SK-N-MC (cell line): ENCODE data around the gene CCDC107.

Source experiments
- EZH2 ChIP-seq: fragments of 200-600 bp; sonication (generic); IDR thresholded peaks from one replicate; pipeline ENCODE4 v1.6.1; 2017; ENCODE audit warnings: antibody characterized with exemption
- POLR2AphosphoS5 ChIP-seq: IDR thresholded peaks from 2 replicates; pipeline ENCODE4 v1.6.1; 2012; ENCODE audit warnings: mild to moderate bottlenecking, low read depth, low read length, borderline replicate concordance

DNA sequence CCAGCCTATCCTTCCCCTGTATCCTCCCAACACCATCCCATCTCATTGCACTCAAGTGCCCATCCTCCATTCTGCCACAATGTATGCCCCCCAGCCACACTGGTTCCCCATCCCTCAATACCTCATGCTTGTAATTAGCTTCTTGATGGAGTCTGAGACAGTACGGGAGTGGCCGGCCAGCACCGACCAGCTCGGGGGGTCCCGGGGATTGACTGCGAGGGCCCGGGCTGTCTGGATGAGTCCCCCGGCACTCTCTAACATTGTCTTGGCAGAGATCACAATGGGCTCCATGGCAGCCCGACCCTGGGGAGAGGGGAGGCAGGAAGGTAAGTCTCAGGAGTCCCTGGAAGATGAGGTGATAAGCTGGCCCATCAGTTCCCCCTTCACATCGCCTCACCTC, 48.9 kb downstream of the CCDC107 start:
- no peak for TF ChIP-seq EZH2
- no peak for TF ChIP-seq POLR2AphosphoS5
